PC-3 (cell line): ENCODE results near the gene P3H2.

Experiments
- EZH2 ChIP-seq: fragments of 300-600 bp; sonication (generic); IDR thresholded peaks from one replicate; pipeline ENCODE4 v1.6.1; 2017; ENCODE audit warnings: antibody characterized with exemption, mild to moderate bottlenecking, low read length; ENCODE audit not compliant: unreplicated experiment
- TF ChIP-seq, protein P1 (sequence below): fragments of 300-600 bp; sonication (generic); conservative IDR thresholded peaks from 2 replicates; pipeline ENCODE4 v1.5.1; 2017; ENCODE audit warnings: antibody characterized with exemption, low read depth, mild to moderate bottlenecking, low read length

DNA sequence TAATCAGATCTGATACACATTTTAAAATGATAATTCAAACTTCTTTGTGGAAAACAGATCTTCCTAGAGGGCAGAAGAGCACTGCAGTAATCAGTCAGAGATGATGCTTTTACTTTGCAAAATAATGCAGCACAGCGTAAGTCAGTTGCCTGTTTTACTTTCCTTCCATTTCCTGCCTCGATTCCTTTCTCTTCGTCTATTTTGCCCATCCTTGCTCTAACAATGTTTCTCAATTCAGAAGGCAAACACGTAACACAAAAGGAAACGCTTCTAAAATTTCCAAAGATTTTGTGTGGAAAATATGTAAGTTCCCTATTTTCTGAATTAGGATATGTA, 119.9 kb downstream of the P3H2 start:
- TF ChIP-seq, protein P1, sequence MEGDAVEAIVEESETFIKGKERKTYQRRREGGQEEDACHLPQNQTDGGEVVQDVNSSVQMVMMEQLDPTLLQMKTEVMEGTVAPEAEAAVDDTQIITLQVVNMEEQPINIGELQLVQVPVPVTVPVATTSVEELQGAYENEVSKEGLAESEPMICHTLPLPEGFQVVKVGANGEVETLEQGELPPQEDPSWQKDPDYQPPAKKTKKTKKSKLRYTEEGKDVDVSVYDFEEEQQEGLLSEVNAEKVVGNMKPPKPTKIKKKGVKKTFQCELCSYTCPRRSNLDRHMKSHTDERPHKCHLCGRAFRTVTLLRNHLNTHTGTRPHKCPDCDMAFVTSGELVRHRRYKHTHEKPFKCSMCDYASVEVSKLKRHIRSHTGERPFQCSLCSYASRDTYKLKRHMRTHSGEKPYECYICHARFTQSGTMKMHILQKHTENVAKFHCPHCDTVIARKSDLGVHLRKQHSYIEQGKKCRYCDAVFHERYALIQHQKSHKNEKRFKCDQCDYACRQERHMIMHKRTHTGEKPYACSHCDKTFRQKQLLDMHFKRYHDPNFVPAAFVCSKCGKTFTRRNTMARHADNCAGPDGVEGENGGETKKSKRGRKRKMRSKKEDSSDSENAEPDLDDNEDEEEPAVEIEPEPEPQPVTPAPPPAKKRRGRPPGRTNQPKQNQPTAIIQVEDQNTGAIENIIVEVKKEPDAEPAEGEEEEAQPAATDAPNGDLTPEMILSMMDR = no peak
- no peak for TF ChIP-seq EZH2
